GM21825 (cell line): ENCODE measurements around the gene RARRES2.
"Not testable (repeated sequence)": the region's sequence is repeated elsewhere in the genome, so short reads cannot be mapped to it uniquely, and the experiment has no call there.

Experiments used
- ATAC-seq: cut with Tn5 transposase; IDR thresholded peaks from one replicate; pipeline ENCODE4 v1.9.1; 2021; ENCODE audit warnings: mild to moderate bottlenecking, moderate library complexity; ENCODE audit not compliant: unreplicated experiment

RARRES2 gene

GRCh38 chr7:150295614-150296013, 45.8 kb downstream of the RARRES2 start:
- not testable (repeated sequence) for ATAC-seq

- ATAC-seq = not testable (repeated sequence)
Observed at GRCh38 chr7:150295027-150295426, 46.4 kb downstream of the RARRES2 start.

- ATAC-seq = not testable (repeated sequence)
Observed at GRCh38 chr7:150290317-150290716, 51.1 kb downstream of the RARRES2 start.

GRCh38 chr7:150288816-150289215, 52.6 kb downstream of the RARRES2 start:
- not testable (repeated sequence) for ATAC-seq
